OCI-LY1 (cell line): ENCODE measurements around the gene RIMBP3C.
"Not testable (repeated sequence)": the region's sequence is repeated elsewhere in the genome, so short reads cannot be mapped to it uniquely, and the experiment has no call there.

Experiments used
- CTCF ChIP-seq: fragments of 200-600 bp; sonication (generic), shearing (Covaris generic); IDR thresholded peaks from 2 replicates; pipeline ENCODE4 v1.5.1; 2017; ENCODE audit warnings: mild to moderate bottlenecking, antibody characterized with exemption, low read length, moderate library complexity, mixed read lengths
- EZH2 ChIP-seq: fragments of 200-600 bp; sonication (generic), shearing (Covaris generic); IDR thresholded peaks from 2 replicates; pipeline ENCODE4 v1.8.0; 2017; ENCODE audit warnings: borderline replicate concordance, mixed run types, mild to moderate bottlenecking, antibody characterized with exemption, low read length, moderate library complexity, mixed read lengths

GRCh38 chr22:21532863-21533648 lies 18.2 kb downstream of the RIMBP3C start:
- TF ChIP-seq CTCF, EZH2: not testable (repeated sequence)
